Prostate gland (tissue), 2 donors: ENCODE data around the gene ADAMTS13. TPM values are rescaled to one million over a fixed set of nuclear protein-coding genes. Genes with fewer than 3 reads are reported as not detected.

ENCODE experiments used
- DNase-seq: peaks from one replicate; pipeline ENCODE4 v3.0.0-alpha.2; 2019; ENCODE audit warnings: low spot score
- H3K27ac ChIP-seq, 2 donors: fragments of 200-600 bp; sonication (generic); 2 replicates each; pipeline ENCODE4 v1.5.1; 2017 to 2019
- H3K27me3 ChIP-seq: fragments of 200-600 bp; sonication (generic); replicated peaks from 2 replicates; pipeline ENCODE4 v1.5.1; 2019; ENCODE audit not compliant: insufficient read depth
- H3K36me3 ChIP-seq, 2 donors: fragments of 200-600 bp; sonication (generic); 1 replicate in 1 of 2; 2 replicates in 1 of 2; pipeline versions ENCODE4 v1.5.1 to v1.8.1; 2017 to 2019
- H3K4me1 ChIP-seq: fragments of 200-600 bp; sonication (generic); replicated peaks from 2 replicates; pipeline ENCODE4 v1.5.1; 2019
- H3K4me3 ChIP-seq, 2 donors: fragments of 200-600 bp; sonication (generic); 2 replicates each; pipeline ENCODE4 v1.5.1; 2017 to 2019
- H3K9me3 ChIP-seq: fragments of 200-600 bp; sonication (generic); 2 replicates; pipeline ENCODE4 v1.5.1; 2017
- POLR2A ChIP-seq: fragments of 450-650 bp; IDR thresholded peaks from one replicate; pipeline ENCODE4 v1.6.1; 2016; ENCODE audit warnings: antibody characterized with exemption, mild to moderate bottlenecking
- POLR2AphosphoS5 ChIP-seq: sonication (generic); formaldehyde crosslinking; IDR thresholded peaks from one replicate; pipeline ENCODE4 v1.6.1; 2017; ENCODE audit warnings: antibody characterized with exemption
- WGBS: methylation state at CpG from one replicate; pipeline ENCODE4 v1.1.5; 2018; 5-methylcytosine and 5-hydroxymethylcytosine counted together
- intact Hi-C: fragments of 100-400 bp; cut with DNase I; formaldehyde crosslinking; loops from one replicate; pipeline ENCODE4 v1.14.2; 2022
- total RNA-seq, 2 donors: library from RNA; depleted of rRNA; stranded (reverse); fragments of >200 nt; gene quantifications; one replicate each; pipeline ENCODE4 v1.1.0, GENCODE V29; 2016
- TF ChIP-seq, protein P1 (sequence below), 4 experiments: fragments of 200-600 bp in 2 of 4; fragments of 450-650 bp in 2 of 4; sonication (generic) in 2 of 4; IDR thresholded peaks; 1 replicate in 3 of 4; 2 replicates in 1 of 4; pipeline ENCODE4 v1.5.1; 2016 to 2019; ENCODE audit warnings: antibody characterized with exemption in 4 of 4, mild to moderate bottlenecking in 2 of 4, moderate library complexity in 2 of 4

The ADAMTS13 gene
- total RNA-seq, 2 donors from 2014 or later = 2.8 to 8.1 TPM

DNA sequence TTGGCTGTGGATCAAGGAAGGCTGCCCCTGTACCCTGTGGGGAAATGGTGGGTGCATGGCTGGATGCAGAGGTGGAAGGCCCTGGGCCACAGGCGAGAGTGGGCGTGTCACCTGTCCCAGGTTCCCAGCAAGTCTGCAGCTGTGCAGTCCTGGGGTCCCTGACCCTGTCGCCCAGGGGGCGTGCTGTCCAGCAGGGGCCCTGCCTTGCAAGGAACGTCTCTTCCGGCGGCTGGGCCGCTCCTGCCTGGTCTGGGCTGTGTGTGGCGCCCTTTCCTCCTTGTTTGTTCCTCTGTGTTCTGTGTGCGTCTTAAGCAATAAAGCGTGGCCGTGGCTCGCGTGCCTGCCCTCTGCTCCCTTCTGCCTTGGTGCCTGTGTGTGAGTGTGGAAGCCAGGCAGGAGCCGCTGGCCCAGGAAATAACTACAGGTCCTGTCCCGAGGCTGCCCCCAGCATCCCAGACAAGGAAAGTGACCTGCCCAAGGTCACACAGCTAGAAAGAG is 48.3 kb downstream of the ADAMTS13 start:
- no peak overlapping the region for H3K4me3 ChIP-seq
- no peak overlapping the region for H3K27ac ChIP-seq
- no peak for DNase-seq
- intact Hi-C loops = no loop called here
- whole genome bisulfite sequencing = 74% methylated on average over 16 of the region's 16 CpGs
- H3K4me1 ChIP-seq = no peaks in the 10 kb centered on the region
- H3K27me3 ChIP-seq = no peaks in the 10 kb centered on the region
- no peaks in the 10 kb centered on the region for H3K36me3 ChIP-seq
- TF ChIP-seq, protein P1, sequence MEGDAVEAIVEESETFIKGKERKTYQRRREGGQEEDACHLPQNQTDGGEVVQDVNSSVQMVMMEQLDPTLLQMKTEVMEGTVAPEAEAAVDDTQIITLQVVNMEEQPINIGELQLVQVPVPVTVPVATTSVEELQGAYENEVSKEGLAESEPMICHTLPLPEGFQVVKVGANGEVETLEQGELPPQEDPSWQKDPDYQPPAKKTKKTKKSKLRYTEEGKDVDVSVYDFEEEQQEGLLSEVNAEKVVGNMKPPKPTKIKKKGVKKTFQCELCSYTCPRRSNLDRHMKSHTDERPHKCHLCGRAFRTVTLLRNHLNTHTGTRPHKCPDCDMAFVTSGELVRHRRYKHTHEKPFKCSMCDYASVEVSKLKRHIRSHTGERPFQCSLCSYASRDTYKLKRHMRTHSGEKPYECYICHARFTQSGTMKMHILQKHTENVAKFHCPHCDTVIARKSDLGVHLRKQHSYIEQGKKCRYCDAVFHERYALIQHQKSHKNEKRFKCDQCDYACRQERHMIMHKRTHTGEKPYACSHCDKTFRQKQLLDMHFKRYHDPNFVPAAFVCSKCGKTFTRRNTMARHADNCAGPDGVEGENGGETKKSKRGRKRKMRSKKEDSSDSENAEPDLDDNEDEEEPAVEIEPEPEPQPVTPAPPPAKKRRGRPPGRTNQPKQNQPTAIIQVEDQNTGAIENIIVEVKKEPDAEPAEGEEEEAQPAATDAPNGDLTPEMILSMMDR (IDR thresholded peaks at IDR 0.05) = no peak
- TF ChIP-seq POLR2A (no peak), POLR2AphosphoS5 (no peak)
- no peaks in the 10 kb centered on the region for H3K9me3 ChIP-seq

DNA sequence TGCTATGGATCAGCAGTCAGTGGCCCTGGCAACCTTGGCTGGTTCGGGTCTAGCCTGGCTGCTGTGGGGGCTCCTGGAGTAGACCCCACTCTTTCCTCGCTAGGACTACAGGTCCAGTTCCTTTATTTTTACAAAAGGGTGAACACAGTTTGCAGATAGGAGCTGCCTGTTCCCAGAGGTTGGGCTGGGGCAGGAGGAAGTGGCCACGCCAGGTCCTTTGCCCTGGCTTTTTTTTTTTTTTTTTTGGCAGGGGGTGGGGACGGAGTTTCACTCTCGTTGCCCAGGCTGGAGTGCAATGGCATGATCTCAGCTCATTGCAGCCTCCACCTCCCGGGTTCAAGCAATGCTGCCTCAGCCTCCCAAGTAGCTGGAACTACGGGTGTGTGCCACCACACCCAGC is 48.8 kb downstream of the ADAMTS13 start:
- no peaks in the 10 kb centered on the region for H3K4me1 ChIP-seq
- H3K27ac ChIP-seq = no peak overlapping the region
- no peak for TF ChIP-seq POLR2AphosphoS5
- no peak for TF ChIP-seq POLR2A
- TF ChIP-seq, protein P1 (IDR thresholded peaks at IDR 0.05) = no peak
- intact Hi-C loops = no loop called here
- H3K36me3 ChIP-seq = no peaks in the 10 kb centered on the region
- no peak for DNase-seq
- H3K9me3 ChIP-seq = no peaks in the 10 kb centered on the region
- H3K4me3 ChIP-seq = no peak overlapping the region
- WGBS = 67% methylated on average over 7 of the region's 7 CpGs
- no peaks in the 10 kb centered on the region for H3K27me3 ChIP-seq

DNA sequence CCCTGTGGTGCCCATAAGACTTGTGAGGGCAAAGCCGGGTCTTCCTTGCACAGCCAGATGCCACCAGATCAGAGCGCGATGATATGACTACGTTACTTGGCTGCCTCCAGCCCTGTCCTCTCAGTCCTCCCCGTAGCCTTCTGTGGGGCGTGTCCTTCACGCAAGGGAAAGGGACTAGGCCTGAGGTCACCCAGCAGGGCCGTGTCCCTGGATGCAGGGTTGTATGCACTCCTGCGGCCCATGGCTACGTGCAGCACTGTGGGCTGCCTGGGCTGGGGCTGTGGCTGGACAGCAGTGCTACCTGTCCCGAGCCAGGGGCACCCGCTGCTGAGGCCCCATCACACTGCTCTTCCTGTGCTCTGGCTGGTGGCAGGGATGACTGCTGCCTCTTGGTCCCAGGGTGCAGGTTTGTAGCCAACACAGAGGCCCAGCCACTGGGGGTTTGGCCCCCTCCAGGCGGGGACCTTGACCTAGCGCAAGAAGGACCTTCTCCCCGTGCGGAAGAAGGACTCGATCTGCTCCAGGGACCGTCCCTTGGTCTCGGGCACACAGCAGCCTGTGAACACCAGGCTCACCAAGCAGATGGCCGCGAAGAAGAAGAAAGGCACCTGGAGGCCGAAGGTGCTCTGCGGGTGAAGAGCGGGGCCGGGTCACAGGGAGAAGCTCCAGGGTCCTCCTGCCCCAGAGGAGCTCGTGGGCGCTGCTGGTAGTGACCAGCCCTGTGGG is 49.5 kb downstream of the ADAMTS13 start:
- Histone ChIP-seq H3K9me3 (no peaks in the 10 kb centered on the region), H3K4me1 (no peaks in the 10 kb centered on the region), H3K27ac (no peak overlapping the region), H3K36me3 (no peaks in the 10 kb centered on the region), H3K27me3 (no peaks in the 10 kb centered on the region), H3K4me3 (no peak overlapping the region)
- DNase-seq = no peak
- intact Hi-C loops = no loop called here
- no peak for TF ChIP-seq POLR2A
- TF ChIP-seq POLR2AphosphoS5 = no peak
- TF ChIP-seq, protein P1 (IDR thresholded peaks at IDR 0.05) = no peak
- WGBS = 81% methylated on average over 26 of the region's 27 CpGs

DNA sequence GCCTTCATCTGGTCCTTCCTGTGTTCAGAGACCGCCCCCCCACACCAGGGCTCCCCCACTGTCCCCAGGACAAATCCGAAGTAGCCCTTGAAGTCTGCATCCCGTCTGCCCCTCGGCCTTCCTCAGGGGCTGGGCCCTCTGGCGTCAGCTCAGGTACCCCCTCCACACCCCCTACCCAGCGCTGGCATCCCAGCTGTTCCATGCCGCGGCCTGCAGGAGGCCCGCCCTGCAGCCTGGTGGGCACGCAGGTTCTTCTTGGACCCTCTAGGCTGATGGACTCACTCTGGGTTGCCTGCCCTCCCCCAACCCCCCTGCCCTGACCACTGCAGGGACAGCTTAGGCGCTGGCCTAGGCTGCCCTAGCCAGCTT is 50.1 kb downstream of the ADAMTS13 start:
- TF ChIP-seq, protein P1 (IDR thresholded peaks at IDR 0.05) = no peak
- TF ChIP-seq POLR2AphosphoS5 = no peak
- no peak for TF ChIP-seq POLR2A
- no peaks in the 10 kb centered on the region for H3K27me3 ChIP-seq
- H3K27ac ChIP-seq = no peak overlapping the region
- no peaks in the 10 kb centered on the region for H3K36me3 ChIP-seq
- DNase-seq = no peak
- intact Hi-C loops = no loop called here
- no peak overlapping the region for H3K4me3 ChIP-seq
- 79% methylated on average over 11 of the region's 11 CpGs for WGBS
- no peaks in the 10 kb centered on the region for H3K9me3 ChIP-seq
- H3K4me1 ChIP-seq = no peaks in the 10 kb centered on the region

DNA sequence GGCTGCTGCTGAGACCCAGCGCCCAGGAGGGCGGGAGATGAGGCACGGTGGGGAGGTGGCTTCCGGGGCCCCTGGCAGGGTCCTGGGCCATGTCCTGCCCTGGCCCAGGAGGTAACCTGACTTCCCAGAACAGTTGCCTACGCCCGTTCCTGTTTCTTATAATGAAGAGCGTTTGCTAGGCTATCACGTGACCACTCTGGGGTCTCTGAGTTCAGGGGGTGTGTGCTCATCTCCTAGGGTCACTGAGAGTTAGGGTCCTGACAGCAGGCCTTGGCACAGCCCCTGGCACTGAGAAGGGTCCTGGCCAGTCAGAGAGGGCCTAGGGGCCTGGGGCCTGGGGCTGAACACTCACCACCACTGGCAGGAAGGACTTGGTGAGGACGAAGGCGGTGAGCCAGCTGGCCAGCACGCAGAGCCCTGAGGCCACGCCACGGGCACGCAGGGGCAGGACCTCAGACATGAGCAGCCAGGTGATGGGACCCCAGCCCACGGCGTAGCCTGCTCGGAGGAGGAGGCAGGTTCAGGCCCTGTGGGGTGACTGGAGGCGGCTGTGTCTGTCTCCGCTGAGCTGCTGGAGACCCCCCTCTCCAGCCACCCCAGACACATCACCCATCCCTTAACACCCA is 50.7 kb downstream of the ADAMTS13 start:
- WGBS = 55% methylated on average over 18 of the region's 19 CpGs
- TF ChIP-seq POLR2A = no peak
- no peak for TF ChIP-seq POLR2AphosphoS5
- TF ChIP-seq, protein P1 (IDR thresholded peaks at IDR 0.05) = no peak

More for the DNA sequence above, 50.7 kb downstream of the ADAMTS13 start:
- no peak overlapping the region for H3K4me3 ChIP-seq
- DNase-seq = no peak
- intact Hi-C loops = no loop called here
- H3K4me1 ChIP-seq = no peaks in the 10 kb centered on the region
- H3K9me3 ChIP-seq = no peaks in the 10 kb centered on the region
- H3K27ac ChIP-seq = no peak overlapping the region
- no peaks in the 10 kb centered on the region for H3K36me3 ChIP-seq
- no peaks in the 10 kb centered on the region for H3K27me3 ChIP-seq
